ENCODE measurements around the gene PSD2. TPM values are rescaled to one million over a fixed set of nuclear protein-coding genes. Genes with fewer than 3 reads are reported as not detected.
A peak's percentile ranks its signal among the peaks of the same experiment; 100 is the strongest.

PSD2 gene
- total and polyA plus RNA-seq, 2 donors from 2014 or later, result 0.09 to 0.13 TPM

DNA sequence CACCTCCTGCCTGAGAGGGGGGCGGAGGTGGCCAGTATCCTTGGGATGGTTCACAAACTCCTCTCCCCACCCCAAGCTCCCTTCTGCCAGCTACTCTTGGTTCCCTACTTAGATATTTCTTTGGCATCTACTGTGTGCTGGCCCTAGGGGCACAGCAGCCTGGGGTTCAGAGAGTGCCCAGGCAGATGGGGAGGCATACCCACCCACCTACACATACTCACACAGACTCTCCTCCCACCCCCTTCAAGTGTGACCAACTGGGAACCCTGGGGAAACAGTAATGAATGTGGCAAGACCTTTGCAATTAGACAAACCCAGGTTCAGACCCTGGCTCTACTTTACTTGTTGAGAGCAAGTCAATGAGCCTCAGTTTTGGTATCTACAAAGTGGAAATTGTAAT, 44.4 kb upstream of the PSD2 start:
- no peak for FAIRE-seq
- Histone ChIP-seq H3K9ac (ENCODE audit: low read length in 3 of 3) (no peak overlapping the region), H3K27me3 (ENCODE audit: control insufficient read depth, insufficient read depth, low read length) (peaks cover 15% of the 10 kb centered on the region), H3K4me1 (ENCODE audit: control insufficient read depth in 2 of 3, insufficient read depth in 2 of 3, low read depth in 1 of 3, low read length in 3 of 3) (peaks cover 8 to 20% (median 12%) of the 10 kb centered on the region in 3 donors), H3K36me3 (ENCODE audit: control insufficient read depth in 2 of 3, insufficient read depth in 3 of 3, low read length in 3 of 3) (no peaks in the 10 kb centered on the region), H3K4me3 (ENCODE audit: low read length in 3 of 3) (no peak overlapping the region), H3K9me3 (ENCODE audit: control insufficient read depth in 2 of 3, insufficient read depth in 1 of 3, low read length in 3 of 3) (no peaks in the 10 kb centered on the region), H3K27ac (ENCODE audit: low read depth in 2 of 2, low read length in 2 of 2) (no peak overlapping the region)
- TF ChIP-seq, protein P1, sequence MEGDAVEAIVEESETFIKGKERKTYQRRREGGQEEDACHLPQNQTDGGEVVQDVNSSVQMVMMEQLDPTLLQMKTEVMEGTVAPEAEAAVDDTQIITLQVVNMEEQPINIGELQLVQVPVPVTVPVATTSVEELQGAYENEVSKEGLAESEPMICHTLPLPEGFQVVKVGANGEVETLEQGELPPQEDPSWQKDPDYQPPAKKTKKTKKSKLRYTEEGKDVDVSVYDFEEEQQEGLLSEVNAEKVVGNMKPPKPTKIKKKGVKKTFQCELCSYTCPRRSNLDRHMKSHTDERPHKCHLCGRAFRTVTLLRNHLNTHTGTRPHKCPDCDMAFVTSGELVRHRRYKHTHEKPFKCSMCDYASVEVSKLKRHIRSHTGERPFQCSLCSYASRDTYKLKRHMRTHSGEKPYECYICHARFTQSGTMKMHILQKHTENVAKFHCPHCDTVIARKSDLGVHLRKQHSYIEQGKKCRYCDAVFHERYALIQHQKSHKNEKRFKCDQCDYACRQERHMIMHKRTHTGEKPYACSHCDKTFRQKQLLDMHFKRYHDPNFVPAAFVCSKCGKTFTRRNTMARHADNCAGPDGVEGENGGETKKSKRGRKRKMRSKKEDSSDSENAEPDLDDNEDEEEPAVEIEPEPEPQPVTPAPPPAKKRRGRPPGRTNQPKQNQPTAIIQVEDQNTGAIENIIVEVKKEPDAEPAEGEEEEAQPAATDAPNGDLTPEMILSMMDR (IDR thresholded peaks at IDR 0.05; ENCODE audit: borderline replicate concordance, extremely low read depth, insufficient read depth), result no peak
- no peak for DNase-seq
- intact Hi-C loops (cut with DNase I), result no loop called here

DNA sequence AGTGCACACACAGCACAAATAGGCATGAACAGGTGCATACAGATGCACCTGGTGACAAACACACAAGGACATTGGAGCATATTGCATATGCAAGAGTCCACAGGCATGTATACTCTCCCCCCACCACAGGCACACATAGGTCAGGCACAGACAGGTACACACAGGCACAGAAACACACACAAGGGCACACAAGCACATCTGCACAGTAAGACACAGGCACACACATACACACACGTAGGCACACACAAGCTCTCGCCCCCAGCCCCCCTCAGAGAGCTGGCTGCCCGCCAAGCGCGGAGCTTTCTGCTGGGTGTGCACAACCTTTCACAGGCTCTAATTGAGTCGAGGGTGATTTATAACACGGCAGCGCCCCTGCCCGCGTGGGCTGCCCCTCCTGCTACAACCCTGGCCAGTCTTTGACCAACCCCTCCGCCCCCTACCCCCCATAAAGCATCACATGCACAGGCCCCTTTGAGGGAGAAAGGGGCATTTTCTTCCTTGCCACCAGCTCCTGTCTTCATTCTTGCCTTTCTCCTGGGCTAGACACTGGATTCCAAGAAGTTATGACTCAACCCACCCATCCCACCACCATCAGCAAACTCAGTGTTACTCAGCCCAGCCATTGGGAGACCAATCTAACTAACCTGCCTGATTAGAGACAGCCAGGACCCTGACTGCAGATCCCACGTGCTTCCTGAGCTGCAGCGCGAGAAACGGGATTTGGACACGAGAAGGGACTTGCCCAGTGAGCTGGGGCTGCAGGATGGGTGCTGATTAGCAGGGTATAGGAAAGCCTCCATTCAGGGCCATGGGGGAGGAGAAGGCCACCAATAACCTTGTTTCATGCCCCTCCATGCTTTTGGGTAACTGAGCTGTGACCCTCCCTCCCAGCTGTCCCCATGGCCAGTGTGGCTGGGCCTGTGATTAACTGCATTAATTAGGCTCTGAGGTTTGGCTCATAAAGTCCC, 42.8 kb upstream of the PSD2 start:
- no peak for FAIRE-seq
- no peak overlapping the region for H3K4me3 ChIP-seq (ENCODE audit: low read length in 3 of 3)
- peak in 4 of 5 donors; percentile 77 to 90 (median 80) for DNase-seq
- no peak overlapping the region for H3K27ac ChIP-seq (ENCODE audit: low read depth in 2 of 2, low read length in 2 of 2)
- no peak overlapping the region for H3K9ac ChIP-seq (ENCODE audit: low read length in 3 of 3)
- intact Hi-C loops (cut with DNase I), result no loop called here
- no peaks in the 10 kb centered on the region for H3K9me3 ChIP-seq (ENCODE audit: control insufficient read depth in 2 of 3, insufficient read depth in 1 of 3, low read length in 3 of 3)
- peaks cover 4 to 8% (median 8%) of the 10 kb centered on the region in 3 donors for H3K4me1 ChIP-seq (ENCODE audit: control insufficient read depth in 2 of 3, insufficient read depth in 2 of 3, low read depth in 1 of 3, low read length in 3 of 3)
- TF ChIP-seq, protein P1 (IDR thresholded peaks at IDR 0.05; ENCODE audit: borderline replicate concordance, extremely low read depth, insufficient read depth), result no peak
- no peaks in the 10 kb centered on the region for H3K36me3 ChIP-seq (ENCODE audit: control insufficient read depth in 2 of 3, insufficient read depth in 3 of 3, low read length in 3 of 3)
- peaks cover 15% of the 10 kb centered on the region for H3K27me3 ChIP-seq (ENCODE audit: control insufficient read depth, insufficient read depth, low read length)

DNA sequence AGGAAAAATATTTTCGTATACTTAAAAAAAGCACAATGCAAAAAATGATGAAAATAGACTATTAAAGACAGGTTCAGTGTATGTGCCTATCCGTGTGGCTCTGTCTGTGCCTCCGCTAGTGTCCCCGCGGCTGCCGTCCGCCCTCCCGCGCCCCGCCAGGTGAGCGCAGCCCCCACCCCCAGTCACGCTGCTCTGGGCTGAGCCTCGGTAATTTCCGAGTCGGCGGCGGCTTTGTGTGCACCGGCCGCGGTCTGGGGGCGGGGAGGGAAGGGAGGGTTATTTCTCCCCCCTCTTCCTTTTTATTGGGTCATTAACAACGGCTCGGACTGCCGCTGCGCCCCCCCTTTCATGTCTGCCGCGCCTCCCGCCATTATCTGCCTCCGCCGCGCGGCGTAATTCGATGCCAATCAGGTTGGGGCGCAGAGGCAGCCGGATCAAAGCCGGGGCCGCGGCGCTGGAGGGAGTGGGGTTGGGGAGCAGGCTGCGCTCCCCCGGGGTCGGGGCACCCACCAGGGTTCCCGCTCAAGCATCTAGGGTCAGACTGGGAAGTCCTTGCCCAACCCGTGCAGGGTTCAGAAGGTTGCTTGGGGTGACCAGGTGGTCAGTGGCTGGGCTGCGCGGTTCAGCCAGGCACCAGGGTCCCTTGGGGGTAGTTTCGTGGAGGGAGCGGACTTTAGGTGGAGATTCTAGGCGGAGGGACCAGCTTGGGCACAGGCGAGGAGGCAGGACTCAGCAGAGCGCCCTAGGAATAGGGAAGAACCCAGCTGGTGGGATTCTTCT, 39.5 kb upstream of the PSD2 start:
- Histone ChIP-seq H3K9me3 (ENCODE audit: control insufficient read depth in 2 of 3, insufficient read depth in 1 of 3, low read length in 3 of 3) (no peaks in the 10 kb centered on the region), H3K4me1 (ENCODE audit: control insufficient read depth in 2 of 3, insufficient read depth in 2 of 3, low read depth in 1 of 3, low read length in 3 of 3) (peaks cover 8 to 23% (median 8%) of the 10 kb centered on the region in 3 donors), H3K4me3 (ENCODE audit: low read length in 3 of 3) (peak overlapping the region in 1 of 3 donors; percentile 48), H3K9ac (ENCODE audit: low read length in 3 of 3) (peak overlapping the region in 1 of 3 donors; percentile 26), H3K27ac (ENCODE audit: low read depth in 2 of 2, low read length in 2 of 2) (no peak overlapping the region), H3K27me3 (ENCODE audit: control insufficient read depth, insufficient read depth, low read length) (peaks cover 12% of the 10 kb centered on the region), H3K36me3 (ENCODE audit: control insufficient read depth in 2 of 3, insufficient read depth in 3 of 3, low read length in 3 of 3) (no peaks in the 10 kb centered on the region)
- TF ChIP-seq, protein P1 (IDR thresholded peaks at IDR 0.05; ENCODE audit: borderline replicate concordance, extremely low read depth, insufficient read depth), result no peak
- intact Hi-C loops (cut with DNase I), result no loop called here
- peak; percentile 56 to 91 (median 90) for DNase-seq
- FAIRE-seq, result no peak

All from kidney (tissue), 14 donors.